ENCODE data around the gene OLIG1.

GRCh38 chr21:33021667-33022066, 48.3 kb upstream of the OLIG1 start:
- no peak for TF ChIP-seq POLR2A (IDR thresholded peaks at IDR 0.05)
- no peak for TF ChIP-seq CTCF (IDR thresholded peaks at IDR 0.05)

All from testis (tissue), 2 donors.